Activated CD4-positive, alpha-beta T cell treated with anti-CD3 and anti-CD28 coated beads for 36 hours (primary cell): ENCODE data around the gene RRP15. TPM values are rescaled to one million over a fixed set of nuclear protein-coding genes. Genes with fewer than 3 reads are reported as not detected.

ENCODE experiments used
- ATAC-seq: fragments of 200-7000 bp; cut with Tn5 transposase; one replicate; pipeline ENCODE4 v1.10.0; 2021; ENCODE audit warnings: mild to moderate bottlenecking, moderate library complexity
- CTCF ChIA-PET: fragments of 350-600 bp; sonication (Branson Sonifier 250); formaldehyde crosslinking; loops from one replicate; lab custom pipeline; 2021; ENCODE audit warnings: antibody characterized with exemption; lab: Charles Lee
- POLR2A ChIA-PET: fragments of 350-600 bp; sonication (Branson Sonifier 250); formaldehyde crosslinking; loops from one replicate; lab custom pipeline; 2021; ENCODE audit warnings: antibody characterized with exemption, inconsistent platforms; lab: Charles Lee
- DNase-seq: peaks from one replicate; pipeline ENCODE4 v3.0.0-alpha.2; 2020
- H3K27ac Mint-ChIP-seq: one replicate; pipeline ENCODE4 v1.8.0; 2021; ENCODE audit warnings: mixed read lengths
- H3K27me3 Mint-ChIP-seq: one replicate; pipeline ENCODE4 v1.8.0; 2021; ENCODE audit warnings: mixed read lengths
- H3K36me3 Mint-ChIP-seq: one replicate; pipeline ENCODE4 v1.8.0; 2021; ENCODE audit warnings: low read depth, mixed read lengths
- H3K4me1 Mint-ChIP-seq: one replicate; pipeline ENCODE4 v1.8.0; 2021; ENCODE audit warnings: mixed read lengths
- H3K4me3 Mint-ChIP-seq: one replicate; pipeline ENCODE4 v1.8.0; 2021; ENCODE audit warnings: mild to moderate bottlenecking, moderate library complexity, mixed read lengths
- H3K9me3 Mint-ChIP-seq: one replicate; pipeline ENCODE4 v1.8.0; 2021; ENCODE audit warnings: low read depth, mixed read lengths
- intact Hi-C, 2 experiments: fragments of 100-400 bp; cut with DNase I in 1 of 2; cut with micrococcal nuclease in 1 of 2; formaldehyde crosslinking; loops; one replicate each; pipeline versions ENCODE4 v1.14.2 to v1.15.1; 2022 to 2024; cut with DNase I, micrococcal nuclease
- total RNA-seq, 2 experiments: library from RNA; stranded (reverse); gene quantifications; one replicate each; pipeline ENCODE4 v1.2.3, GENCODE V29; 2021

Gene RRP15
- total RNA-seq, 2 experiments from 2014 or later: 23.3 to 30.5 TPM

- POLR2A ChIA-PET: no interaction called here
- CTCF ChIA-PET: interaction anchor here (0.6 kb wide), 1 partner anchor 438 kb away, joined by 3 read pairs; no protein-coding TSS in a partner anchor
- no peak for DNase-seq
- intact Hi-C loops: no loop called here
- H3K4me1 Mint-ChIP-seq: peaks cover 12% of the 10 kb centered on the region
- no peaks in the 10 kb centered on the region for H3K27me3 Mint-ChIP-seq
- H3K9me3 Mint-ChIP-seq: no peaks in the 10 kb centered on the region
- H3K4me3 Mint-ChIP-seq: no peak overlapping the region
- no peak overlapping the region for H3K27ac Mint-ChIP-seq
- no peak for ATAC-seq
- H3K36me3 Mint-ChIP-seq: peaks cover 16% of the 10 kb centered on the region
Observed at GRCh38 chr1:218297461-218297860, 12.4 kb downstream of the RRP15 start.

- Mint-ChIP-seq H3K27me3 (no peaks in the 10 kb centered on the region), H3K4me3 (no peak overlapping the region), H3K4me1 (peaks cover 12% of the 10 kb centered on the region), H3K9me3 (no peaks in the 10 kb centered on the region), H3K36me3 (peaks cover 17% of the 10 kb centered on the region), H3K27ac (no peak overlapping the region)
- intact Hi-C loops: no loop called here
- ChIA-PET CTCF (no interaction called here), POLR2A (no interaction called here)
- ATAC-seq: no peak
- DNase-seq: no peak
Observed at GRCh38 chr1:218297867-218298266, 12.8 kb downstream of the RRP15 start.

- ChIA-PET CTCF (interaction anchor here (1.4 kb wide), 1 partner anchor 41 kb away, joined by 5 read pairs; no protein-coding TSS in a partner anchor), POLR2A (no interaction called here)
- Mint-ChIP-seq H3K27ac (no peak overlapping the region), H3K27me3 (no peaks in the 10 kb centered on the region), H3K4me3 (no peak overlapping the region), H3K36me3 (peaks cover 17% of the 10 kb centered on the region), H3K4me1 (peaks cover 15% of the 10 kb centered on the region), H3K9me3 (no peaks in the 10 kb centered on the region)
- intact Hi-C loops: no loop called here
- ATAC-seq: no peak
- no peak for DNase-seq
Observed at GRCh38 chr1:218298398-218298797, 13.3 kb downstream of the RRP15 start.

GRCh38 chr1:218299416-218299815, 14.3 kb downstream of the RRP15 start:
- H3K9me3 Mint-ChIP-seq: no peaks in the 10 kb centered on the region
- intact Hi-C loops: no loop called here
- no peak overlapping the region for H3K4me3 Mint-ChIP-seq
- ATAC-seq: no peak
- CTCF ChIA-PET: interaction anchor here (1.1 to 1.4 kb wide), 3 partner anchors 15 to 40 kb away, joined by 3 to 5 read pairs (median 5); no protein-coding TSS in a partner anchor
- peaks cover 17% of the 10 kb centered on the region for H3K4me1 Mint-ChIP-seq
- POLR2A ChIA-PET: no interaction called here
- H3K27ac Mint-ChIP-seq: no peak overlapping the region
- no peak for DNase-seq
- H3K36me3 Mint-ChIP-seq: peaks cover 19% of the 10 kb centered on the region
- H3K27me3 Mint-ChIP-seq: no peaks in the 10 kb centered on the region

- Mint-ChIP-seq H3K36me3 (peaks cover 12% of the 10 kb centered on the region), H3K4me3 (no peak overlapping the region), H3K4me1 (peaks cover 17% of the 10 kb centered on the region), H3K27me3 (no peaks in the 10 kb centered on the region), H3K27ac (no peak overlapping the region), H3K9me3 (no peaks in the 10 kb centered on the region)
- POLR2A ChIA-PET: no interaction called here
- CTCF ChIA-PET: interaction anchor here (0.7 kb wide), 1 partner anchor 12 kb away, joined by 3 read pairs; no protein-coding TSS in a partner anchor
- no peak for ATAC-seq
- intact Hi-C loops: no loop called here
- no peak for DNase-seq
Observed at GRCh38 chr1:218301217-218301616, 16.1 kb downstream of the RRP15 start.

GRCh38 chr1:218302155-218302554, 17.1 kb downstream of the RRP15 start:
- ATAC-seq: no peak
- Mint-ChIP-seq H3K4me3 (no peak overlapping the region), H3K27me3 (no peaks in the 10 kb centered on the region), H3K27ac (no peak overlapping the region), H3K36me3 (peaks cover 12% of the 10 kb centered on the region), H3K4me1 (peaks cover 12% of the 10 kb centered on the region), H3K9me3 (no peaks in the 10 kb centered on the region)
- no peak for DNase-seq
- ChIA-PET CTCF (no interaction called here), POLR2A (no interaction called here)
- intact Hi-C loops: no loop called here

GRCh38 chr1:218303176-218303879, 18.2 kb downstream of the RRP15 start:
- ATAC-seq (peak; percentile 44), DNase-seq (no peak)
- H3K4me3 Mint-ChIP-seq: no peak overlapping the region
- peaks cover 9% of the 10 kb centered on the region for H3K4me1 Mint-ChIP-seq
- H3K9me3 Mint-ChIP-seq: no peaks in the 10 kb centered on the region
- ChIA-PET POLR2A (no interaction called here), CTCF (interaction anchor here (0.6 to 1.1 kb wide), 3 partner anchors 23 to 60 kb away, joined by 3 to 5 read pairs (median 3); no protein-coding TSS in a partner anchor)
- H3K36me3 Mint-ChIP-seq: peaks cover 16% of the 10 kb centered on the region
- H3K27me3 Mint-ChIP-seq: no peaks in the 10 kb centered on the region
- intact Hi-C loops: no loop called here
- H3K27ac Mint-ChIP-seq: no peak overlapping the region

- no peaks in the 10 kb centered on the region for H3K27me3 Mint-ChIP-seq
- peaks cover 5% of the 10 kb centered on the region for H3K4me1 Mint-ChIP-seq
- intact Hi-C loops: no loop called here
- H3K4me3 Mint-ChIP-seq: no peak overlapping the region
- POLR2A ChIA-PET: no interaction called here
- DNase-seq (peak; percentile 9), ATAC-seq (no peak)
- H3K9me3 Mint-ChIP-seq: no peaks in the 10 kb centered on the region
- no peak overlapping the region for H3K27ac Mint-ChIP-seq
- CTCF ChIA-PET: no interaction called here
- peaks cover 22% of the 10 kb centered on the region for H3K36me3 Mint-ChIP-seq
Observed at GRCh38 chr1:218304281-218305039, 19.4 kb downstream of the RRP15 start.

- Mint-ChIP-seq H3K36me3 (peaks cover 29% of the 10 kb centered on the region), H3K4me3 (no peak overlapping the region), H3K4me1 (peaks cover 5% of the 10 kb centered on the region), H3K9me3 (no peaks in the 10 kb centered on the region), H3K27ac (no peak overlapping the region), H3K27me3 (no peaks in the 10 kb centered on the region)
- intact Hi-C loops: no loop called here
- ATAC-seq (no peak), DNase-seq (no peak)
- POLR2A ChIA-PET: no interaction called here
- CTCF ChIA-PET: no interaction called here
Observed at GRCh38 chr1:218305472-218306064, 20.5 kb downstream of the RRP15 start.

- DNase-seq (no peak), ATAC-seq (peak; percentile 57)
- Mint-ChIP-seq H3K4me1 (peaks cover 14% of the 10 kb centered on the region), H3K27ac (no peak overlapping the region), H3K4me3 (no peak overlapping the region), H3K36me3 (peaks cover 36% of the 10 kb centered on the region), H3K9me3 (no peaks in the 10 kb centered on the region), H3K27me3 (no peaks in the 10 kb centered on the region)
- POLR2A ChIA-PET: no interaction called here
- intact Hi-C loops: no loop called here
- CTCF ChIA-PET: interaction anchor here (1.3 kb wide), 2 partner anchors 11 to 17 kb away, joined by 3 to 4 read pairs; no protein-coding TSS in a partner anchor
Observed at GRCh38 chr1:218312509-218312908, 27.4 kb downstream of the RRP15 start.

GRCh38 chr1:218314316-218314715, 29.2 kb downstream of the RRP15 start:
- Mint-ChIP-seq H3K27ac (no peak overlapping the region), H3K36me3 (peaks cover 33% of the 10 kb centered on the region), H3K4me1 (peaks cover 14% of the 10 kb centered on the region), H3K4me3 (no peak overlapping the region), H3K27me3 (no peaks in the 10 kb centered on the region), H3K9me3 (no peaks in the 10 kb centered on the region)
- ChIA-PET POLR2A (interaction anchor here (0.5 kb wide), 1 partner anchor 31 kb away, joined by 3 read pairs; no protein-coding TSS in a partner anchor), CTCF (interaction anchor here (0.6 kb wide), 1 partner anchor 15 kb away, joined by 3 read pairs; no protein-coding TSS in a partner anchor)
- intact Hi-C loops: no loop called here
- ATAC-seq (no peak), DNase-seq (no peak)
